NCI-H1092 (cell line): ENCODE results near the gene ABTB2.
"Not testable (repeated sequence)": the region's sequence is repeated elsewhere in the genome, so short reads cannot be mapped to it uniquely, and the experiment has no call there.

Source experiments
- DNase-seq: peaks from one replicate; lab custom pipeline; 2025; lab: John Stamatoyannopoulos, UW

The ABTB2 gene

GRCh38 chr11:34185926-34186841 is 171.6 kb downstream of the ABTB2 start:
- no peak for DNase-seq

DNA sequence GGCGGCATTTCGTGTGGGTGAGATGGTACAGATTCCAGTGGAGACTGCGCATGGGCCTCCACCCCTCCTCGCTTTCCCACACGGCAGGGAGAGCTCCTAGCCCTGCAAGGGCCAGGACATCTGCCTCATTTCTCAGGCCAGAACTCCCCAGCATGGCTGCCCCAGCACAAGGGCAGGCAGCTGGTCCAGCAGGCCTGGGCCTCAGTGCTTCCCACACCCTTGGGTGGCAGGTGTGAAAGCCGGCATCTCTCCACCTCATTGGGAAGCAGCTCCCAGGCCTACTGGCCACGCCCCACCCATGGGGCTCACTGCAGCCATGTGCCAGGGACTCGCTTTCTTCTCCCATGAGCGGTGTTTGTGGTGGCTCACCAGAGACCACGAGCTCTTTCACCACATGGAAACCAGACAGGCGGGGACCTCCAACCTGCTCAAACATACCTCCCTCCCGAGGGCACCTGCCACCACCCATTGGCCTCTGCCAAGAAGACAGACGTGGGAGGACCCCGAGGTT is 173.2 kb downstream of the ABTB2 start:
- no peak for DNase-seq

DNA sequence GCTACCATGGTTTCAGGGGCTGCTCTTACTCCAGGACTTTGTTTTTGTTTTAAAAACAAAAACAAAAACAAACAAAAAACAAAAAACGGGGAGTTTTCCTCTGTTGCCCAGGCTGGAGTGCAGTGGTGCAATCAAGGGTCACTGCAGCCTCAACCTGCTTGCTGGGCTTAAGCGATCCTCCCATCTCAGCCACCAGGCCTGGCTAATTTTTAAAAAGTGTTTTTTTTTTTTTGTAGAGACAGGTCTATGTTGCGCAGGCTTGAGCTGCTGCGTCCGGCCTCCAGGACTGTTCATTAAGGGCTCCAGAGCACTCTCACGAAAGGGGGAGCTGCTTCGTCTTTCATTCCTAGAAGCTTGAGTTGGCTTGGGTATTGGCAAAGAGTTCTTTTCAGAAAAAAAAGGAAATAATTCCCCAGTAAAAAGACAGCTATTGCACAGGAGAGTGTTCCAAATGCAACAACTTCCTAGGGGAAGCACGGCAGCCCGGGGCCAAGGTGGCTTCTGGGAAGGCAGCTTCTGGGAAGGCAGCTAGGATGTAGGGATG is 173.9 kb downstream of the ABTB2 start:
- no peak for DNase-seq

- no peak for DNase-seq
These were observed 174.7 kb downstream of the ABTB2 start for GRCh38 chr11:34182921-34183685.

DNA sequence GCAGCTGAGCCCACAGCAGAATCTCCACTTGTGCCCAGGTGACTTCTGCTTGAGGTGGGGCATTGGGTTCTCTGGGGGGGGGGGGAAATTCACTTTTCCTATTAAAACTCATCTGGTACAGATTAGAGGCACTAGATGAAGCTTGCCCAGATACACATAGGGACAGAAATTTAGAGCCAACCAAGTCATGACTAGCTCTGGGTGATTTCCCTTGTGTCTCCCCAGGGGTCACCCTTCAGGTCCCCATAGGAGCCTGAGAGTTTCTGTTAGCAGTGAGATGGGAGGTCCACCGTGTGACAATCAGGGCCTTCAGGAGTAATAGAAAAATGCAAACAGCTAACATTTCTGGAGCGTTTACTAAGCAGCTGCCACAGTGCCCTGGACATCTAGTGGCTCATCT is 175.4 kb downstream of the ABTB2 start:
- no peak for DNase-seq

DNA sequence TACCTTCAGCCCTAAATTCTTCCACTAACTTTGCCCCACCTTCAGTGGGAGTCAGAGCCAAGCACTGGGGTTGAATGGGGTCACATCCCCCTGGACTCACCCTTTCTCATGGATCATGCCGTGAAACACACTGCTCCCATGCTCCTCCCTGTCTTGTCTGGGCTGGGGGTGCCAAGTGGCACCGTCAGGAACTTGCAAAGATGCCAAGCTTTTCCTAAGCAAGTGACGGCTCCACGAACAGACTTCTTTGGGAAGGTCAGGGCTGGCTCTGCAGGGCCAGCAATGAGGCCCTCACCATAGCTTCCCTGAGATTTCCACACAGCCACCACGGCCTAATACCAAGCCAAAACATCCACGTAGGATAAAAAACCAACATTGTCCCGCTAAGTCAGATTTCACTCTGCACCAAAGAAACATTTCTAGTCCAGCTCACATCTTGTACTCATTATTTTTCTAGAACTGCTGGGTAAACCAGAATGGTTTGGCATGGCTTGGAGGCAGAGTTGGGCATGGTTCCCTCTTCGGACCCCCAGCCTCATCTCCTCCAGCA is 175.9 kb downstream of the ABTB2 start:
- DNase-seq = no peak

DNA sequence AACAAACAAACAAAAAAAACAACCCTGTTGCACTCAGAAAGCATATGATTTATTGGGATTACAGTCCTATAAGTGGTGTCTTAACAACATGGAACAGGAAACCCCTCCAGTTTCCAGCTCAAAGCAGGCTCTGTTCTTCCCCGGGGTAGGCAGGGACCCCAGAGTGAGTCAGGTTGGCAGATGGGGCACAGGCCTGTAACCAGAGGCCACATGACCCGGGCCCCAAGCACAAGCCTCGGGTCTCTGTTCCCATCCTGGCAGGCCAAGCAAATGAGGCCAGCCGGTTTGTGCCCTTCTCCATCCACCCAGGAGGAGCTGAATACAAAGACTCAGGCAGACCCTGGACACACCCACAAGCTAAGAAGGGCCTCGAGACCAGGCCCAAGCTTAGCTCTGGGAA is 176.6 kb downstream of the ABTB2 start:
- DNase-seq = no peak

DNA sequence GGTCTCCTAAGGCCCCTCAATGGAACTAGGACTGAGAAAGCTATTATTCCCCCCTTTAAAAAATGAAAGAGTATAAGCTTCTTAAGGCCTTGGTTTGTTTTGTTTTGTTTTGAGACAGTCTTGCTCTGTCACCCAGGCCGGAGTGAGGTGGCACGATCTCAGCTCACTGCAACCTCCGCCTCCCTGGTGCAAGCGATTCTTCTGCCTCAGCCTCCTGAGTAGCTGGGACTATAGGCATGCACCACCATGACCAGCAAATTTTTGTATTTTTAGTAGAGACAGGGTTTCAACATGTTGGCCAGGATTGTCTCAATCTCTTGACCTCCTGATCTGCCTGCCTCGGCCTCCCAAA is 177.0 kb downstream of the ABTB2 start:
- not testable (repeated sequence) for DNase-seq

DNA sequence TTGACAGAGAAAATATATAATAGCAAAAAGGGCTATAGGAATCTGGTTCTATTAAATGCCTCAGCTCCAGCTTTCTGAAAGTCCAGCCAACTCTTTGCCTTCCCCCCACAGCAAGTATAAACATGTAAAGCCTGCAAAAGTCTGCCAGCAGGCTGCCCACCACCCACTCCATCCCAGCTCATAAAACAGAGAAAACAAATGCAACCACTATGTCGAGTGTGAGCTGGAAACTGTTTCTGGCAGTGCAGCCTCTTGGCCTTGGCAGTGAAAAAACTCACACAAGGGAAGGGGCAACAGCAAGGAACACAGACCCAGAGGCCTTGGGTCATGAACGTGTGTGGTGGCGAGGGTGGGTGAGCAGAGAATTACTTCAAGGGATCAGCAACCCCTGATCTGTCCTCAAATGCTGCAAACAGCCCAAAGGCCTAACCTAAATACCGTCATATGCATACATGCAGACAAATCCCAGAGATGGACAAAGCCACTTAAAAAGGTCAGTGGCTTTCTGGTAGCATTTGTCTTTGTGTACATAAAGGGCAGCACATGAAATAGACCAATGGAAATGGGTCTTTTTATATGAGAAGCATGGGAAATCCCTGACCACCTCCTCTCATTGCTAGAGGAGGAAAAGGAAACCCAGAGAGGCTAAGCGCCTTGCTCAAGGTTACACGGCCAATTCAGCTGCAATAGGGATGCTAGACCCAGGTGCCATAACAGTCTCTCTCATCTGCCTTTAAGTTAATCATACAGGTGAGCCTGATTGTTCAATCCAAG is 177.6 kb downstream of the ABTB2 start:
- no peak for DNase-seq

- no peak for DNase-seq
These were observed 178.7 kb downstream of the ABTB2 start for GRCh38 chr11:34179026-34179675.

GRCh38 chr11:34178209-34178821 is 179.5 kb downstream of the ABTB2 start:
- DNase-seq = no peak

DNA sequence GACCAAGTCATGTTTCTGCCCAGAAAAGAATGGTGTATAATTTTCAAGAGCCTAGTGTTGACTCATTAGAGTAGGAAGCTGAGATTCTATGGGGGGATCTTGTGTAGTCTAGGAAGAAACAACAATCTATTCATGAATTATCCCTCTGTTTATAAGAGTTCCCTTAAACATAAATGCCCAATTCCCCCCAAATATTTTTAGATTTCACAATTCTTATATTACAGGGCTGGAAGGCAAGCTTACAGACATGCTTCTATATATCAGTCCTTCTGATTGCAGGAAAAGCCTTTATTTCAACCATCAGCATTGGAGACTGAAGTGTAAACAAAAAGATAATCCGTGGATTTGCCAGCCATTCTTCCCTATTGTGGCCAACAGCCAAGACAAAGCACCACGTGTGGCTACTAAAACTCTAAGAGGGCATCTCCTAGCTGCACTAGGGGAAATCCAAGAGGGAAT is 181.0 kb downstream of the ABTB2 start:
- DNase-seq = peak; percentile 41

DNA sequence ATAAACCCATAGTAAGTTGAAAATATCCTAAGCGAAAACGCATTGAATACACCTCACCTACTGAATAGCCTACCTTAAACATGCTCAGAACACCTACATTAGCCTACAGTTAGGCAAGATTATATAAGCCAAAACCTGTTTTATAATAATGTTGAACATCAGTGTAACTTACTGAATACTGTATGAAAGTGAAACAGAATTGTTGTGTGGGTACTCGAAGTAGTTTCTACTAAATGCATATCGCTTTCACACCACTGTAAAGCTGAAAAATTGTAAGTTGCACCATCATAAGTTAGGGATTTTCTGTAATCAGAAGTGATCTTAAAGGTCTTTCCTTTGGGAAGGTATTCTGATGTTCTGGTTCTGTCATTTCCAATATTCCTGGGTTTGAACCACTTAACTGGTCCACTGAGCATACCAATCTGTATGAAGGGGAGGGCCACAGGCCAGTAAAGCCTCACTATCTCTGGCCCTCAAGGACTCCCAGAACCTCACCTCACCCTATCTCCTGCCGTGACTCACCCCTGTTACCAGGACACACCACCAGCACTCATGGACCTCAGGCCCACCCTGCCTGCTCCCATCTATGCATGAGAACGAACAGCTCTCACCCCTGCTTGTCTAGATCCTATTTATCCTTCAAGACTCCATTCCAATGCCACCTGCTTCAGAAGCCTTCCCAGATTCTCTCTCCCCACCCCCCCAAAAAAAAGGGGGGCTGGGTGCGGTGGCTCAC is 182.4 kb downstream of the ABTB2 start:
- no peak for DNase-seq

DNA sequence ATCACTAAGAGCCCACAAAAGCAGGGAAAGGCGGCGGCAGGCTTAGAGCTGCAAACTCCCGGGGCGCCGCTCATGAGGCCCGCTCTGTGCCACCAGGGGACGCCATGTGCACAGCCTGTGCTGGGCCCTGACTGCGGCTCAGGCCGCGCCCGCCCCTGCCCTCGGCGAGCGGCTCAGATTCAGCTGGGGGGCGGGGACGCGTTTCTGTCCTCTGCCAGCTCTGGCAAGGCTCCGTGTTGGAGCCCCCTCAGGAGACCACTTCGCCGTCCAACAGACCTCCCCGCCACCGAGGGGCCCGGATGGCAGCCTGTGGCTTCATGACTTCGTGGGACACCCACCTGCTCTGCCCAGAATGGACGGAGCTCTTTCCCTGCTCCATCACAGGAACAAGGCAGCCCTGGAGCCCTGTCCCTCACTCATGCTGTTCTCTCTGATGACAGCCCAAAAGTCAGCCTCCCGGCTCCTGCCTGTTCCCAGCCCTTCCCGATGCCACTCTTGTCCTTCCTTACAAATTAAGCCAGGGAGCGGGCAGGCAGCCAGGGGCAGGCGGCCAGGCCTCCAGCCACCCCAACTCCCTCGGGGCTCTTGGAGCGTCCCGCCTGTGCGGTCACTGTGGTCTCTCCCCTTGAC is 183.3 kb downstream of the ABTB2 start:
- DNase-seq = peak; percentile 47

- no peak for DNase-seq
These were observed 184.8 kb downstream of the ABTB2 start for GRCh38 chr11:34173050-34173449.

DNA sequence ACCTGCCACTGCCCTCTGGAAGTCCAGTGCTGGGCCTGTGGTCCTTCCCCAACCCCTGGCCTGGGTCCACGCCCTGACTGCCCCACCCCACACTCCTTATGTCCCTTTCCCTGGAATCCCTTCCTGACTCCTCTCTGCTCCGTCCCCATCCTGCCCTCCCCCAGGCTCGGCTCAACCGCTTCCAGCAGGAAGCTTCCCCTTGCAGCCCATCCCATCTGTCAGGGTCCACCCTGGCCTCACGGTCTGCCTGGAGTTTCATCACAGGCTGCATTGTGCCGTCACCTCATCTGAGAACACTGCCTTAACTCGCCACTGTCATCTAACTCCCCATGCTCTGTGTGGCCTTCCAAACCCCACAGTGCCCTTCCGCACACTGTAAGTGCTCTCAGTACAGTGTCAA is 188.1 kb downstream of the ABTB2 start:
- DNase-seq = no peak

DNA sequence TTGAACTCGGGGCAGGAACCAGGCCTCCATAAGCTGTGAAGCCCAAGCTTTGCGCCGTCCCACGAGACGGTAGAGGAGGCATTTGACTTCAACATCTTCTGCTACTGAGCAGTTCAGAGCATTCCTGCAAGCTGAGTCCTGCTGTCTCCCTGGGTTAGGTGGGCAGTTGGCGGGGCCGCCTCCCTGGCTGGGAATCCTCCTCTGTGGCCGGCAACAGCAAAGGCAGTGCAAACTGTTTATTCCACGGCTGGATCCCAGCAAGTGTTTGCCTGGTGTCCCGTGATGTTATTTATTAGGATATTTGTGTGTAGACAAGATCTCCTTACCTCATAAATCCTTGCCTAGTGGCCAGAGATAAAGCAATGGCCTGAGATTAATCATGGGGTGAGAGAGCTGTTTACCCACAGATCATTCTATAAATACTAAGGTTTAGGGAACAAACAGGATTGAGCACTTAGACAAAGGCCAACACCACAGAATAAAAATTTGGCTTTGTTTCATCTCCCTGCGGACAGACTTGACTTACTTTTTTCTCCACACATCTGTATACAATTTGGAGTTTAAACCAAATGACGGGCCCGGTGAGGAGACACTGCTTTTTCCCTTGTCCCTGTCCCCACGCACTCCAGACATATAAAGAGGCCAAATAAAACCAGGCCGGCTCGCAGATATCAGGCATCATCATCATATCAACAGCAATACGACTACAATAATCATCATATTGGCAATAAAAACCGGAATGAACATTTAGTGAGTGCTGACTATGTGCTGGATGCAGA is 189.0 kb downstream of the ABTB2 start:
- no peak for DNase-seq

DNA sequence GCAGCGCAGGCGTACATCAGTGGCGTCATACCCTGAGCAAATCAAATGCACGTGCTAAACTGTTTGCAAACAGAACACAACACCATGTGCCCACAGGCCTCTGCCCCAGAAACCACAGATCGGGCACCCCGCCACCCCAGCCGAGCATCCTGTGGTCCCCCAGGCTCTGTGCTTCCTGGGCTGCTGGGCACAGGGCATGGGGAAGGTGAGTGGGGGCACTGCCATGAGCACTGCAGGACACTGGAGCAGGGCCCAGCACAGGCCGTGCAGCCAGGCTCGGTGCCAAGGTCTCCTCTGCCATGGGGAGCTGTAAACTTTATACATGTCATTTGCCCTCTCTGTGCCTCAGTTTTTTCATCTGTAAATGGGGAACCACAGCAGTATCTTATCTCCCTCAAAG is 189.8 kb downstream of the ABTB2 start:
- no peak for DNase-seq
